SK-N-SH treated with all-trans-retinoic acid at 6 μM for 48 hours (cell line): ENCODE measurements around the gene RAD9B.

ENCODE experiments used
- ARNTL ChIP-seq: fragments of 450-650 bp; formaldehyde crosslinking; IDR thresholded peaks from 2 replicates; pipeline ENCODE4 v1.5.0; 2020; ENCODE audit warnings: low read depth, mild to moderate bottlenecking, moderate library complexity, borderline replicate concordance
- BACH2 ChIP-seq: fragments of 250-450 bp; sonication (Bioruptor Pico); IDR thresholded peaks from 2 replicates; pipeline ENCODE4 v1.9.0; 2021; ENCODE audit warnings: mild to moderate bottlenecking, borderline replicate concordance
- TCF4 ChIP-seq: fragments of 250-450 bp; sonication (Bioruptor Pico); IDR thresholded peaks from 2 replicates; pipeline ENCODE4 v1.8.0; 2021; ENCODE audit warnings: mild to moderate bottlenecking, moderate library complexity, borderline replicate concordance
- ZFP30 ChIP-seq: fragments of 450-650 bp; formaldehyde crosslinking; IDR thresholded peaks from 2 replicates; pipeline ENCODE4 v1.5.0; 2022; ENCODE audit warnings: mild to moderate bottlenecking, moderate library complexity
- ZNF8 ChIP-seq: fragments of 450-650 bp; formaldehyde crosslinking; IDR thresholded peaks from 2 replicates; pipeline ENCODE4 v1.5.0; 2020; ENCODE audit warnings: mild to moderate bottlenecking, moderate library complexity

GRCh38 chr12:110545812-110546211, 43.7 kb downstream of the RAD9B start:
- no peak for TF ChIP-seq ZFP30 (CRISPR knock-in tag)
- no peak for TF ChIP-seq ZNF8 (CRISPR knock-in tag)
- TF ChIP-seq TCF4 (CRISPR knock-in tag): no peak
- no peak for TF ChIP-seq BACH2 (CRISPR knock-in tag)
- TF ChIP-seq ARNTL (CRISPR knock-in tag): no peak
